HG02623 (cell line): Measurements from ENCODE around the gene TUBA8.
"Not testable (repeated sequence)": the region's sequence is repeated elsewhere in the genome, so short reads cannot be mapped to it uniquely, and the experiment has no call there.

ENCODE experiments used
- ATAC-seq: cut with Tn5 transposase; IDR thresholded peaks from one replicate; pipeline ENCODE4 v1.9.1; 2021; ENCODE audit warnings: moderate library complexity; ENCODE audit not compliant: unreplicated experiment

The TUBA8 gene

GRCh38 chr22:18165356-18165755 is 54.7 kb downstream of the TUBA8 start:
- ATAC-seq: not testable (repeated sequence)

GRCh38 chr22:18170284-18170683 is 59.7 kb downstream of the TUBA8 start:
- ATAC-seq: not testable (repeated sequence)

- ATAC-seq: not testable (repeated sequence)
Observed at GRCh38 chr22:18172203-18172602, 61.6 kb downstream of the TUBA8 start.

- ATAC-seq: not testable (repeated sequence)
Observed at GRCh38 chr22:18172776-18173175, 62.2 kb downstream of the TUBA8 start.

GRCh38 chr22:18173441-18173840 is 62.8 kb downstream of the TUBA8 start:
- ATAC-seq: not testable (repeated sequence)
